Tibial nerve (tissue), 4 donors: Measurements from ENCODE around the gene SHISAL1. TPM values are rescaled to one million over a fixed set of nuclear protein-coding genes. Genes with fewer than 3 reads are reported as not detected.

ENCODE experiments used
- DNase-seq, 2 donors: peaks; one replicate each; pipeline ENCODE4 v3.0.0-alpha.2; 2019; ENCODE audit warnings: low spot score in 2 of 2
- H3K27ac ChIP-seq, 4 donors: fragments of 200-600 bp; sonication (generic) in 3 of 4; one replicate each; pipeline ENCODE4 v1.5.1; 2017 to 2019; ENCODE audit warnings: mild to moderate bottlenecking in 1 of 4
- H3K27me3 ChIP-seq, 2 donors: fragments of 200-600 bp; sonication (generic) in 1 of 2; one replicate each; pipeline versions ENCODE4 v1.5.1 to v1.6.0; 2017 to 2019
- H3K36me3 ChIP-seq, 3 donors: fragments of 200-600 bp; sonication (generic); one replicate each; pipeline ENCODE4 v1.5.1; 2018 to 2019
- H3K4me1 ChIP-seq, 4 donors: fragments of 200-600 bp; sonication (generic) in 3 of 4; one replicate each; pipeline ENCODE4 v1.5.1; 2017 to 2019
- H3K4me3 ChIP-seq, 4 donors: fragments of 200-600 bp; sonication (generic) in 3 of 4; one replicate each; pipeline ENCODE4 v1.5.1; 2017 to 2019; ENCODE audit warnings: mild to moderate bottlenecking in 1 of 4, moderate library complexity in 1 of 4
- H3K9me3 ChIP-seq, 4 donors: fragments of 200-600 bp; sonication (generic) in 3 of 4; one replicate each; pipeline ENCODE4 v1.5.1; 2017 to 2019
- EP300 ChIP-seq, 2 donors: sonication (generic); formaldehyde crosslinking; IDR thresholded peaks; one replicate each; pipeline ENCODE4 v1.6.1; 2017; ENCODE audit warnings: antibody characterized with exemption in 2 of 2, mild to moderate bottlenecking in 1 of 2
- POLR2A ChIP-seq, 2 donors: fragments of 450-650 bp; IDR thresholded peaks; one replicate each; pipeline ENCODE4 v1.6.1; 2017; ENCODE audit warnings: antibody characterized with exemption in 2 of 2, mild to moderate bottlenecking in 2 of 2, moderate library complexity in 2 of 2
- WGBS, 2 donors: methylation state at CpG; one replicate each; pipeline ENCODE4 v1.1.5; 2018; 5-methylcytosine and 5-hydroxymethylcytosine counted together
- total RNA-seq, 4 donors: library from RNA; depleted of rRNA; stranded (reverse); fragments of >200 nt; gene quantifications; one replicate each; pipeline ENCODE4 v1.1.0, GENCODE V29; 2016
- TF ChIP-seq, protein P1 (sequence below), 5 experiments: fragments of 200-600 bp in 3 of 5; fragments of 450-650 bp in 2 of 5; sonication (generic) in 3 of 5; IDR thresholded peaks; one replicate each; pipeline ENCODE4 v1.5.1; 2016 to 2019; ENCODE audit warnings: antibody characterized with exemption in 5 of 5, mild to moderate bottlenecking in 3 of 5, moderate library complexity in 2 of 5

SHISAL1 gene
- total RNA-seq, 4 donors from 2014 or later: 0.22 to 1.0 (median 0.59) TPM

DNA sequence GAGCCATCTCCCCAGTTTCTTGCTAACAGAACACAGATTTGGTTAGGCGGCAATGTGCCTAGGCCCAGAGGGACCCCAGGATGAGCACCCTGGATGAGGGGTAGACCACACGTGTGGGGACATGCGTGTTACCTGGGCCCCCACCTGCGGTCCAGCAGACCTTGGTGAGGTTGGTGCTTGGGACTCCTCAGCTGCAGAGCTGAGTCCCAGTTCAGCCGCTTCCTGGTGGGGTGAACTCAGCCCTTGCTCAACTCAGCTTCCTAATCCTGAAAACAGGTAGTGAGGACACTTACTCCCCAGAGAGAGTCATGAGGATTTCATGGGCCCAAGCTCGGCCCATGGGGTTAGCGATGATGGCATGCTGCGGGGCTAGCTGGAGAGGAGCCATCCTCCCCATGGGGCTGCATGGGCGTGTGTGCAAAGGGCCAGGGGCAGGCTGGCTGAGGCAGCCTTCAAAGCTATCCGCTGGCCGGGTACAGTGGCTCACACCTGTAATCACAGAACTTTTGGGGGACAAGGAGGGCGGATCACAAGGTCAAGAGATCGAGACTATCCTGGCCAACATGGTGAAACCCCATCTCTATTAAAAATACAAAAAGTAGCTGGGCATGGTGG lies 46.9 kb upstream of the SHISAL1 start:
- no peak for DNase-seq
- no peaks in the 10 kb centered on the region for H3K36me3 ChIP-seq
- H3K27ac ChIP-seq: no peak overlapping the region
- no peaks in the 10 kb centered on the region for H3K27me3 ChIP-seq
- H3K4me1 ChIP-seq: peaks cover 0 to 36% (median 0%) of the 10 kb centered on the region in 4 donors
- 90 to 95% methylated on average over 12 to 13 of the region's 13 CpGs for WGBS, 2 donors
- no peak overlapping the region for H3K4me3 ChIP-seq
- H3K9me3 ChIP-seq: no peaks in the 10 kb centered on the region
- no peak for TF ChIP-seq EP300 (IDR thresholded peaks at IDR 0.05)
- no peak for TF ChIP-seq POLR2A (IDR thresholded peaks at IDR 0.05)
- TF ChIP-seq, protein P1, sequence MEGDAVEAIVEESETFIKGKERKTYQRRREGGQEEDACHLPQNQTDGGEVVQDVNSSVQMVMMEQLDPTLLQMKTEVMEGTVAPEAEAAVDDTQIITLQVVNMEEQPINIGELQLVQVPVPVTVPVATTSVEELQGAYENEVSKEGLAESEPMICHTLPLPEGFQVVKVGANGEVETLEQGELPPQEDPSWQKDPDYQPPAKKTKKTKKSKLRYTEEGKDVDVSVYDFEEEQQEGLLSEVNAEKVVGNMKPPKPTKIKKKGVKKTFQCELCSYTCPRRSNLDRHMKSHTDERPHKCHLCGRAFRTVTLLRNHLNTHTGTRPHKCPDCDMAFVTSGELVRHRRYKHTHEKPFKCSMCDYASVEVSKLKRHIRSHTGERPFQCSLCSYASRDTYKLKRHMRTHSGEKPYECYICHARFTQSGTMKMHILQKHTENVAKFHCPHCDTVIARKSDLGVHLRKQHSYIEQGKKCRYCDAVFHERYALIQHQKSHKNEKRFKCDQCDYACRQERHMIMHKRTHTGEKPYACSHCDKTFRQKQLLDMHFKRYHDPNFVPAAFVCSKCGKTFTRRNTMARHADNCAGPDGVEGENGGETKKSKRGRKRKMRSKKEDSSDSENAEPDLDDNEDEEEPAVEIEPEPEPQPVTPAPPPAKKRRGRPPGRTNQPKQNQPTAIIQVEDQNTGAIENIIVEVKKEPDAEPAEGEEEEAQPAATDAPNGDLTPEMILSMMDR (IDR thresholded peaks at IDR 0.05): no peak

GRCh38 chr22:44358709-44359440 lies 46.1 kb upstream of the SHISAL1 start:
- TF ChIP-seq EP300 (IDR thresholded peaks at IDR 0.05) (no peak), POLR2A (IDR thresholded peaks at IDR 0.05) (no peak)
- TF ChIP-seq, protein P1 (IDR thresholded peaks at IDR 0.05): no peak
- no peak for DNase-seq
- Histone ChIP-seq H3K9me3 (no peaks in the 10 kb centered on the region), H3K36me3 (no peaks in the 10 kb centered on the region), H3K4me3 (no peak overlapping the region), H3K27ac (no peak overlapping the region), H3K4me1 (peaks cover 0 to 29% (median 0%) of the 10 kb centered on the region in 4 donors), H3K27me3 (no peaks in the 10 kb centered on the region)
- 73 to 75% methylated on average over 17 of the region's 17 CpGs for WGBS, 2 donors

DNA sequence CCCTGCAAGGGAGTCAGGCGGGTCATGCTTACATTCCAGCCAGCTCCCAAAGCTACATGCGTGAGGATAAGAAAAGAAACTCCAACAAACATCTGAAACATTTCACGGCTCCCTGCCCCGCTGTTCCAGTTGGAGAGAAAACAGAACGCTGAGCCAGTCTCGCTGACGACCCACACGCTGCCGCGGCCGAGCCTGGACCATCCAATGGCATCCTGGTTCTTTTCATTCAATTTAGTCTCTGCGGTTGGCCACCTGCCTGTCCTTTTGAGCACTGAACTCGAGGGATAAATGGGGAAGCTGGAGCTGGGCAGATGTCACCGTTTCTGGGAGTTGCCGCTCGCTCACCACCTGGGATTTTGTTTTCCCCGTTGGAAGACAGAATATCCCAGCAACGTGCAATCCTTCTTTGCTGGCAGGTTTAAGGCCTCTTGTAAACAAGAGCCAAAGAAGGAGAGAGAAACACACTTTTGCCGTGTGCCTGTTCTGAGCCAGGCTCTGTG lies 45.3 kb upstream of the SHISAL1 start:
- 35 to 37% methylated on average over 19 of the region's 19 CpGs for WGBS, 2 donors
- Histone ChIP-seq H3K4me3 (no peak overlapping the region), H3K4me1 (peaks cover 0 to 20% (median 0%) of the 10 kb centered on the region in 4 donors), H3K27me3 (peaks cover 0 to 4% of the 10 kb centered on the region in 2 donors), H3K36me3 (no peaks in the 10 kb centered on the region), H3K27ac (no peak overlapping the region), H3K9me3 (no peaks in the 10 kb centered on the region)
- TF ChIP-seq, protein P1 (IDR thresholded peaks at IDR 0.05): no peak
- TF ChIP-seq POLR2A (IDR thresholded peaks at IDR 0.05): no peak
- no peak for TF ChIP-seq EP300 (IDR thresholded peaks at IDR 0.05)
- DNase-seq: no peak

DNA sequence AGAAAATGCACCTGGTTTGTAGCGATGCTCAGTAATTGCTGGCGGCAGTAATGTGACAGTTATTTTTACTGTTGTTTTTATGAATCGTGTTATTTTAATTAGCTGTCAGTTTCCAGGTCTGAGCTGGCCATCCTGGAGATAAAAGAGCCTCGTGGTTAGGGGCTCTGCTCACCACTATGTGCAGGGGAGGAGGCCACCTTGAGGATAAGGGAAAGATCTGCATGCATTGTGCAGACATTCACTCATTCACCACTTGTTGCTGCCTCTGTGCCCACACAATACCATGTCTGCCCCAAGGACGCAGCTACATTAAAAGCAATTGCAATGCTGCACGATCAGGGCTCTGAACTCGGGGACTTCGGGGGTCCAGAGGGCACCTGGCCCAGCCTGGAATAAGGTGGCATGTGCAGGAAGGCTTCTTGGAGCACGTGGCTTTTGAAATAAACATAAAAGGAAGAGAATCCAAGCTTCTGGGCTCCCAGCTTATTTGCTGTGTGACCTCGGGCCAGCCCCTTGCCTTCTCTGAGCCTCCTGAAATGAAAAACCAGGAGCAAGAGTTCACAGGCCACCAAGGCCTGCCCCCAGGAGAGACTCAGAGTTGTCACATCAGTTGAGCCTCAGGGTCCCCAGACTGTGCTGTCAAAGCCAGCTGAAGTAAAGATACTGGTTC lies 44.7 kb upstream of the SHISAL1 start:
- H3K27me3 ChIP-seq: peaks cover 0 to 9% of the 10 kb centered on the region in 2 donors
- no peak overlapping the region for H3K27ac ChIP-seq
- WGBS, 2 donors: 59 to 67% methylated on average over 10 of the region's 10 CpGs
- no peaks in the 10 kb centered on the region for H3K36me3 ChIP-seq
- no peak overlapping the region for H3K4me3 ChIP-seq
- TF ChIP-seq, protein P1 (IDR thresholded peaks at IDR 0.05): no peak
- TF ChIP-seq POLR2A (IDR thresholded peaks at IDR 0.05) (no peak), EP300 (IDR thresholded peaks at IDR 0.05) (no peak)
- H3K9me3 ChIP-seq: no peaks in the 10 kb centered on the region
- DNase-seq: no peak
- H3K4me1 ChIP-seq: peaks cover 0 to 18% (median 0%) of the 10 kb centered on the region in 4 donors
